ENCODE data around the gene CTDNEP1. TPM values are rescaled to one million over a fixed set of nuclear protein-coding genes. Genes with fewer than 3 reads are reported as not detected.
A peak's percentile ranks its signal among the peaks of the same experiment; 100 is the strongest.

The CTDNEP1 gene
- total RNA-seq, 1 donor from 2014 or later = 141 TPM

DNA sequence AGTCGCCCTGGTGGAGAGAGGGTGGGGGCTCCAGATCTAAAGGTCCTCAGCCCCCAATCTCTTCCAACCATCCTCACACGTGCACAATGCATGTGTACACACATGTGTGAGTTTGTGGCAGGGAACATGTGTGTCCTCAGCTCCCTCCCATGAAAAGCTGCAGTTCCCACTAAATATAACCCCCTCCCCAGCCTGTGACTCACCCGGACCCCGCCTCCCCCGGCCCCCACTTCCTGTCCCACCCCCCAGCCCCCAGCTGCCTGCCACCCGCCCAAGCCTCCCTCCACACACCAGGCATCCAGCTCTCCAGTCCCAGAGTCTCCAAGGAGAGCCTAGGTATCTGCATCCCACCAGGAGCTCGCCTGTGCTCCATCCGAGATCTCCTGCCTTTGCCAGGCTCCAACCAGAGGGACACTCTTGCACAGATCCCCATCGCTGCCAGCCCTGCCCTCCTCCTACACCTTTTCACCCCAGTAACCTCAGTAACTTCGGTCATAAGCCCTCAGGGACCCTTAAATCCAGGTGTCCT, 35.8 kb downstream of the CTDNEP1 start:
- Histone ChIP-seq H3K27me3 (no peaks in the 10 kb centered on the region), H3K27ac (peak overlapping the region; percentile 30), H3K9me3 (no peaks in the 10 kb centered on the region), H3K4me3 (peak overlapping the region; percentile 51), H3K4me1 (peaks cover 51% of the 10 kb centered on the region), H3K36me3 (no peaks in the 10 kb centered on the region)
- DNase-seq = no peak
- intact Hi-C loops (cut with DNase I) = no loop called here
- ATAC-seq = no peak
- TF ChIP-seq, protein P1, sequence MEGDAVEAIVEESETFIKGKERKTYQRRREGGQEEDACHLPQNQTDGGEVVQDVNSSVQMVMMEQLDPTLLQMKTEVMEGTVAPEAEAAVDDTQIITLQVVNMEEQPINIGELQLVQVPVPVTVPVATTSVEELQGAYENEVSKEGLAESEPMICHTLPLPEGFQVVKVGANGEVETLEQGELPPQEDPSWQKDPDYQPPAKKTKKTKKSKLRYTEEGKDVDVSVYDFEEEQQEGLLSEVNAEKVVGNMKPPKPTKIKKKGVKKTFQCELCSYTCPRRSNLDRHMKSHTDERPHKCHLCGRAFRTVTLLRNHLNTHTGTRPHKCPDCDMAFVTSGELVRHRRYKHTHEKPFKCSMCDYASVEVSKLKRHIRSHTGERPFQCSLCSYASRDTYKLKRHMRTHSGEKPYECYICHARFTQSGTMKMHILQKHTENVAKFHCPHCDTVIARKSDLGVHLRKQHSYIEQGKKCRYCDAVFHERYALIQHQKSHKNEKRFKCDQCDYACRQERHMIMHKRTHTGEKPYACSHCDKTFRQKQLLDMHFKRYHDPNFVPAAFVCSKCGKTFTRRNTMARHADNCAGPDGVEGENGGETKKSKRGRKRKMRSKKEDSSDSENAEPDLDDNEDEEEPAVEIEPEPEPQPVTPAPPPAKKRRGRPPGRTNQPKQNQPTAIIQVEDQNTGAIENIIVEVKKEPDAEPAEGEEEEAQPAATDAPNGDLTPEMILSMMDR (IDR thresholded peaks at IDR 0.05) = no peak

DNA sequence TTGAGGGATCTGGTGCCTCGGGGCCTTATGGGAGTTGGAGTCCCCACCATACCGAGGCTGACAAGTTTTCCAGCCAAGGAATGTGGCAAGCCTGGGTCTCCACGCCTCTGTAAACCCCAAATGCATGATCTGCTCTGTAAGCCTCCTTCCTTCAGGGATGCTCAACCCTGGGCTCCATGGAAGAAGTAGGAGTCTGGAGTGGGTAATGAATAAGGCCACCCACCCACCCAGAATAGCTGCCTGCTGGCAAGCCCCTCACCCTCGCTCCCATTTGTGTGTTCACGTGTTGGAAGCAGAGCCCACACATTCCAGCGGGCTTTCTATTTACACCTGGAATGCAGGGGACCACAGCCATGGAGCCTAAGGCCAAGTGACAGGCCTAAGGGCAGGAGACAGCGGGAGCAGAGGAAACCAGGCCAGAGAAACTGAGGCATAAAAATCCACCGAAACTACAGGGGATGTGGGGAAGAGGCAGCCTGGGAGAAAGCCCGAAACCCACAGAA, 36.3 kb downstream of the CTDNEP1 start:
- intact Hi-C loops (cut with DNase I) = no loop called here

DNA sequence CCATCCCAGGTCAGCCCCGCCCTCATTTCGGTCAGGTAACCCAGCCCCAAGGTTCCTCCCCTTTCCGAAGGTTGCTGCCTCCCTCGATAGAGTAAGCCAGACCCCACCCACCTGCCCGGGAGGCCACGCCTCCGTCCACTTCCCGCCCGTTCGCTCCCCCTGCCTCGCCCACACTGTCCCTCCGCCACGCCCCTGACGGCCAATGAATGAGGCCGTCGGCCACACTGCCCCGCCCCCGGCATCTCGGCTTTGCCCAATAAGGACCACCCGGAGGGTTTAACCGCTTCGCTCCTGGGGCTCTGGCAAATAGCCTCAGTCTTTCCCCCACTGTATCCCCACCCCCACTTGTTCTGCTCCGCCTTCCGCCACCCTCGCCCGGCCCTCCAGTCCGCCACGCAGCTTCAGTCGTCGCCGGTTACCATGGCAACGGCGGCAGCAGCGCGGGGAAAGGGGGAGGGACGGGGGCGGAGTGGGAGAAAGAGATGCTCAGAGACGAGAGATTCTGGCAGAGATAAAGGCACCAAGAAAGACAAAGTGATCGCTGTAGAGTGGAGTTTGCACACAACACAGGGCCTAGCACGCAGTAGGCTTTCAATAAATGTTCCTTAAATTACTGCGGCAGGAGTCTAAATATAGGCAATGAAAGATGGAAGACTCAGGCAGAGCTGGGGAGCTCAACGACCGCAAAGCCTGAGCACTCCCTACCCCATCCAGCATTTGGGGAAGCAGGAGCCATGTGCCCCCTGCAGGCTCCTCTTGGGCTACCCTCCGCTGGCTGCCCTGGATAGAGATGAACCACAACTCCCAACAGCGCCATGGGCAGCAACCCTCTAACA, 37.0 kb downstream of the CTDNEP1 start:
- DNase-seq (peak; percentile 100), ATAC-seq (peak; percentile 93)
- Histone ChIP-seq H3K36me3 (no peaks in the 10 kb centered on the region), H3K27ac (peak overlapping the region; percentile 73), H3K4me1 (peaks cover 45% of the 10 kb centered on the region), H3K4me3 (peak overlapping the region; percentile 66), H3K9me3 (no peaks in the 10 kb centered on the region), H3K27me3 (no peaks in the 10 kb centered on the region)
- TF ChIP-seq, protein P1 (IDR thresholded peaks at IDR 0.05) = peak; percentile 52
- intact Hi-C loops (cut with DNase I) = no loop called here

More for the DNA sequence above, 36.3 kb downstream of the CTDNEP1 start:
- no peak for ATAC-seq
- Histone ChIP-seq H3K27me3 (no peaks in the 10 kb centered on the region), H3K4me1 (peaks cover 45% of the 10 kb centered on the region), H3K4me3 (peak overlapping the region; percentile 66), H3K9me3 (no peaks in the 10 kb centered on the region), H3K27ac (peak overlapping the region; percentile 73), H3K36me3 (no peaks in the 10 kb centered on the region)
- TF ChIP-seq, protein P1 (IDR thresholded peaks at IDR 0.05) = no peak
- no peak for DNase-seq

DNA sequence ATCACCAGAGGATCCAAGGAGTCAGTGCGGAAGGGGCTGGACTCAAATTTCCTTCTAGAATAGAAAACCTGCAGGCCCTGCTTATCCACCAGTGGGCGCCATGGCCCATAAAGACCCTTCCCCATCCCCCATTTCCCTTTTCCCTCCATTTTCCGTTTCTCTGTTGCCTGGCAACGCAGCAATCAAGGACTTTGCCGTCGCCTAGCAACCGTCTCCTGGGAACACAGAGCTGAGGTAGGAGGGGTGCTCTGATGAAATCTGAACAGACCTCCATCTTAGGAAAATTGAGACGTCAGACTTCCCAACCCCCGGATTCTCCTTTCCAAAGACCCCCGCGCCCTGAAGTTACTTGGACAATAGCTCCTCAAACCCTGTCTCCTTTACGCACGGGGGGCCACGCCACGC, 37.6 kb downstream of the CTDNEP1 start:
- peak overlapping the region; percentile 73 for H3K27ac ChIP-seq
- DNase-seq (no peak), ATAC-seq (peak; percentile 0)
- no peaks in the 10 kb centered on the region for H3K36me3 ChIP-seq
- H3K27me3 ChIP-seq = no peaks in the 10 kb centered on the region
- H3K9me3 ChIP-seq = no peaks in the 10 kb centered on the region
- intact Hi-C loops (cut with DNase I) = no loop called here
- peaks cover 39% of the 10 kb centered on the region for H3K4me1 ChIP-seq
- TF ChIP-seq, protein P1 (IDR thresholded peaks at IDR 0.05) = peak; percentile 33
- H3K4me3 ChIP-seq = peak overlapping the region; percentile 66

DNA sequence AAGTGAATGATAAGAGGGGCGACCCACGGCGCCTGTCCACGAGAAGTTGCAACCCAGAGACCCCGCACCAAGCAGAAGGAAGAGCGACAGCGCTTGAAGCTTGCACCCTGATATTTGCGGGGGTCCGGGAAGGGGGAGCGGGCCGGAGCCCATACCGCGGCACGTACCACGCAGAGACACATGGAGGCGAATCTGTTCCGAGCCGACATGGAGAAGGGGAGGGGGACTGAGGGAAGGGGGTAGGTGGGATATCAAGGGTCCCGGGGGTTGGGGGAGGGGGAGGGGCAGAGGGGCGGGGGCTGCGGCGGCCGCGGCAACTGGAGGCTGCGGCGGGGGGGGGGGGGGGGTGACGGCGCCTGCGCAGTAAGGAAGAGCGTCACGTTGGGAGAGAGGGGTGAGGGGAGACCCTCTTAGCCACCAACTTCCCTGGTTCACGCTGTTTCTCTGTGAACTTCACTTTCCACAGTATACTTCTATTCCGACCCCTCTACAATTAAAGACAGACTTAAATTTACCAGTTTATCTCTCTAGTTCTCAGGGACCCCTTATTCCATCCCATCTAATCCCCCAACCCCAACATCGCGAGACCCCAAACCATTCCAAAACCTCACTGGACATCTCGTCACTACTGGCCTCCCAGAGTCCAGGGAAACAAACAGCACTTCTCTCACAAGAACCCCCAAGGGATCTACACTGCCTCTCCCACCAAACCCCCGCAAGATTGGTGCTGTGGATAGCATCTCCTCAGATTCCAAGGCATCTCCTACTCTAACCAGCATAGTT, 39.9 kb downstream of the CTDNEP1 start:
- H3K27ac ChIP-seq = no peak overlapping the region
- intact Hi-C loops (cut with DNase I) = no loop called here
- H3K36me3 ChIP-seq = no peaks in the 10 kb centered on the region
- no peaks in the 10 kb centered on the region for H3K9me3 ChIP-seq
- ATAC-seq (no peak), DNase-seq (no peak)
- no peaks in the 10 kb centered on the region for H3K27me3 ChIP-seq
- TF ChIP-seq, protein P1 (IDR thresholded peaks at IDR 0.05) = no peak
- H3K4me3 ChIP-seq = no peak overlapping the region
- H3K4me1 ChIP-seq = peaks cover 23% of the 10 kb centered on the region
